ENCODE data around the gene SLC16A3.

Gene SLC16A3

DNA sequence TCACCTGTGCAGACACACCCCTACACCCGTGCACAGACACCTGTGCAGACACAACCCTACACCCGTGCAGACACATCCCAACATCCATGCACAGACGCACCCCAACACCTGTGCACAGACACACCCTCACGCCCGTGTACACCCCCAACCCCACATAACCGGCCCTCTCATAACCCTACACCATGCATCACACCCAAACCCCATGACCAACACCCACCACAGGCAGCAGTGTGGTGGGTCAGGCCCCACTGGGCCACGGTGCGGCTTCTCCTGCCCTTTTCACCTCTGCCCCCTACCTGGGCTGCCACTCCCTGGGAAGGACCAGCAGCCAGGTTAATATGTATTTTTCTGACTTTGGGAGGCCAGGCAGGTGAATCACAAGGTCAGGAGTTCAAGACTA lies 4.2 kb upstream of the SLC16A3 start:
- no peak for DNase-seq

DNA sequence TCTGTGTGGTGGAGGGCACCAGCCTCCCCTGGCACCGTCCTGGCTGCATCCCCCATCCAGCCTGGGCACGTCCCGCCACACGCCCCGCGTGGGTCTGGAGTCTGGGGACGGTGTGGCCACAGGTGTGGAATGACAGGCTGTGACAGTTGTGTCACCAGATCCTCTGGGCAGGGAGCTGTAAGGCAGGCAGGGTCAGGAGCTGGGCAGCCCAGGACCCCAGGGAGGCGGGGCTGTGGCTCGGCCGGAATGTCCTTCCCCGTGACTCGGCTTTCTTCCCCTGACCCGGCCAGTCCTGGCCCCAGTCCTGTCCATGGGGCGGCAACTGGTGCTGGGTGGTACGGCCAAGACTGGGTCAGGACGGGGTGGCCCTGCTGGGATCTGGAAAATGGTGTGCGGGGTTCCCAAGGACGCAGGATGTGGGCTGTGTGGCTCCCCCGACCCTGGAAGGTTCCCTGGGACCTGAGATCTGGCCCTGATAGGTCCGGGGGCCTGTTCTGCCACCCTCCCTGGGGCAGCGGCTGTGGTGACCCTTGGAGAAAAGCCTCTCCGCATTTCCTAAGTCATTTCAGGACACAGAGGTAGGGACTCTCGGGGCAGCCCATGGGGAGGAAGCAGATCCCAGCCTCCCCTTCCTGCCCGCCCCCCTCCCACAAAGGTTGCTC lies 3.3 kb upstream of the SLC16A3 start:
- no peak for DNase-seq

DNA sequence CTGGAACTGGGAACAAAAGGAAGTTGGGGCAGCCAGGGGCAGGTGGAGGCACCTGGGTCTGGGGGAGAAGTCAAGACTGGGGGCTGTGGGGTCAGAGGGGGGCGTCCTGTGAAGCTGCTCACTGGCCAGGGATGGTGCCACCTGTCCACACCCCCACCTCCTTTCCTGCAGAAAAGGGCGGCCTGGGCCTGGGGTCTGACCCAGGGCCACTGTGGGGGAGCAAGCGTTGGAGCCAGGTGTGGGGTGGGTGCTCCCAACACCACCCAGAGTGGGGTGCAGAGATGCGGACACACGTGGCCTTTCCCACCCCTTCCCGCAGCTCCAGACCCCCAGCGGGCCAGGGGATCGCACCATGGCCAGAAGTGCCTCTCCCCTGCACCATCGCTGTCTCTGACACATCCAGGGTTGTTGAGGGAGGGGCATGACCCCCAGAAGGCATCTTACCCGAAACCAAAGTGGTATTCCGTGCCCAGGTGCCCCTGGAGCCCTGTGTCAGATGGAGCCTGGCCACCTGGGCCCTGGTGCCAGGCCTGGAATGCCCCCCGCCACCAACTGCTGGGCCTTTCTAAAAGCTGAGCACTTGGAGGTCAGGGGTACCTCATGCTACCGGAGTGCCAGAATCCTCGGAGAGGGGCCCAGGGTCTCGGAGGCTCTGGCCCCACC lies 2.6 kb upstream of the SLC16A3 start:
- DNase-seq = no peak

GRCh38 chr17:82226809-82227628 lies 1.8 kb upstream of the SLC16A3 start:
- no peak for DNase-seq

DNA sequence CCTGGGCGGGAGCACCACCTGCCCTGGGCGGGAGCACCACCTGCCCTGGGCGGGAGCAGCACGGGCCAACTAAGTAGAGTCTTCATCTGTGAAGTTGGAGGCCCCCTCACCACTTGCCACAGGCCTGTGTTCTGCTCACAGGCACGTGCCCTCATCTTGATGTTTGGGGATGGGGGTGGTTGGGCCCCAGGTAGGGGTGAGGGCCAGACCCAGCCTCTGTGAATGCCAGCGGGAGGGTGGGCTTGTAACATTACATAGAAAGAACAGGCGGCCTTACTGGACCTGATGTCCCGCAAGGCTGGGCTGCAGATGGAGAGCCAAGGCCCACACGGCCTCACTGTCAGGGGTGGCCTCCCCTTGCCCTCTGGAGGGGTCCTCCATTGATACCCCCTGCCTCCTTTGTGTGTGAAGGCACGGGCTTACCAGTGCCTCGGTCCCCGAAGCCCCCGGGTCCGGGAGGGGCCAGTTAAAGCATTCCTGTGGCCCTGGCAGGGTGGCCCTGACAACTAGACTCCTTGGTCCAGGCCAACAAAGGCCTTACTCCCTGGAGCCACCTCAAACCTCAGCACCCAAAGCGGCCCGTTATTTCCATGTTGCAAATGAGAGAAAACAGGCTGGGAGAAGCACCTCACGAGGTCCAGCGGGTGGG lies 1.1 kb upstream of the SLC16A3 start:
- no peak for DNase-seq

- DNase-seq = peak; percentile 63
Observed at GRCh38 chr17:82228278-82228841, 482 bp upstream of the SLC16A3 start.

DNA sequence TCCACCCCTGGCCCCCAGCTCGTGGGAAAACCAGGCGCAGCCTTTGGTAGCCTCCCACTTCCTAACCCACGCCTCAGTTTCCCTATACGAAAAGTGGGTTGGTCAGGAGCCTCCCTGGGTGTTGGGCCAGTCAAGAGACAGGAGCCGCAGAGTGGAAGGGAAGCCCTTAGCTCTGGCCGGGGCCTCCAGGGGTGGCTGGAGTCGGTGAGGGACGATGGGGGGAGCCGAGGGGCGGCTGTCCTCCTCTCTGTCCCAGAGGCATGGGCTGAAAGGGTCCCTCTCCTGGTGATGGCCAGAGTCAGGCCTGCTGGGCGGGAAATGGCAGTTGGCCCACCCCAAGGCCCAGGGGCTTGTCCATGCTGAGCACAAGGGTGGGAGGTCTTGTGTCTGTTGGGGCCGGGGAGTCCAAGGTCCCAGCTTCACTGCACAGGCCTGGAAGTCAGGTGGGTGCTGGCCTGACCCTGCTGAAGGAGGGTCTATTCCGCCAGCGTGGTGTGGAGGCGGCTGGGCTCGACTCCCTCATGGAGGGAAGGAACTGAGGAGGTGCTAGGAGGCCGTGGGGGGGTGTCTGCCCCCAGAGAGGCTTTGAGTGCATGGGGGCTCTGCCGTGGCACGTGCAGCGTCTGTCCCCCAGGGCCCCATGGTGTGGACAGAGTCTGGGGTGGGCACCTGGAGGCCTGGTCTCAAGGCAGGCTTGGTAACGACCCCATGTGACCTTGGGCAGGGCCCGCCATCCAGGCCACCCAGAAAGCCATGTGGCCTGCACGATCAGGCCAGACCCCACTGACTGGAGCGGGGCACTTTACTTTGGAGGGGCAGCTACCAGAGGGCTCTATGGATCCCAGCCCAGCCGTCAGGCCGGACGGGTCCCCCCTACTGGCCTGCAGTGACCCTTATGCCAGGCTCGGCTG lies 1.1 kb downstream of the SLC16A3 start:
- no peak for DNase-seq

DNA sequence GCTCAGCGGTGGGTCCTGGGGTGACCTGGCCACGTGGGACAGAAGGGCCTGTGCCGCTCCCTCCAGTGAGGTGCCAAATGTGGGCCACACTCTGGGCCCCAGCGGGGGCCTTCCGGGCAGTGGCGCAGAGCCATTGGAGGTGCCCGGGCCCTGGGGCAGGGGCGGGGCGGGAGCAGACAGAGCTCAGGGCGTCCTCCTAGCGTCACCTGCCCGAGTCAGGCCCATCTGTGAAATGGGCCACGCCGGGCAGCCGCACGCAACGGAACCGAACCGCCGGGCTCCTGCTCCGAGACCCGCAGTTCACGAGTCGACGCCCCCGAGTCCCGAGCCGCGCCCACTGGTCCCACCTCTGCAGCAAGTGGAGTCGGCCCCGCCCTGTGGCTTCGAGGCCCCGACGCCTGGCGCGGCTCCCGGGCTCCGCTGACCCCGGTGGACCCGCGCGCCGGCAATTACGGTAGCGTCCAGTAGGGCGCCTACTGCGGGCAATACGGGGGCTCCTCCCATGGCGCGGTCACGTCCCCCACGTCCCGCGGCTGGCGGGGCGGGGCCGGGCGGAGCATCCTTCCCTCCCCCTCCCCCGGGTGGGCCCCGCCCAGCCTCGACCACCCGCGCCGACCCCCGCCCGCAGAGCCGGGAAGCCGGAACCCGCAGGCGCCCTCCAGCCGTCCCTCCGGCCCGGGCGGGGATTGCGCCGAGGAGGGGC lies 1.9 kb downstream of the SLC16A3 start:
- DNase-seq = peak; percentile 63

DNA sequence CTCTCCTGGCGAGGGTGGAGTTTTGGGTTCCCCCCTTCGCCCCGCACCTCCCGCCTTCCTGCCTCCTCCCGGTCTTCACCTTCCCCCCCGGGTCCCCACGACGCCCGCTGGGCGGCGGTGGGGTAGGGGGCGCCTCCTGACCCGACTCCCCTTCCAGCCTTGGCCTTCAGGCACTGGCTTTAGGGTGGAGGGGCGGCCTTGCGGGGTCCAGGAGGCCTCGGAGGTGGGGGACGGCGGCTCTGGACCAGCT lies 2.4 kb downstream of the SLC16A3 start:
- DNase-seq = no peak

DNA sequence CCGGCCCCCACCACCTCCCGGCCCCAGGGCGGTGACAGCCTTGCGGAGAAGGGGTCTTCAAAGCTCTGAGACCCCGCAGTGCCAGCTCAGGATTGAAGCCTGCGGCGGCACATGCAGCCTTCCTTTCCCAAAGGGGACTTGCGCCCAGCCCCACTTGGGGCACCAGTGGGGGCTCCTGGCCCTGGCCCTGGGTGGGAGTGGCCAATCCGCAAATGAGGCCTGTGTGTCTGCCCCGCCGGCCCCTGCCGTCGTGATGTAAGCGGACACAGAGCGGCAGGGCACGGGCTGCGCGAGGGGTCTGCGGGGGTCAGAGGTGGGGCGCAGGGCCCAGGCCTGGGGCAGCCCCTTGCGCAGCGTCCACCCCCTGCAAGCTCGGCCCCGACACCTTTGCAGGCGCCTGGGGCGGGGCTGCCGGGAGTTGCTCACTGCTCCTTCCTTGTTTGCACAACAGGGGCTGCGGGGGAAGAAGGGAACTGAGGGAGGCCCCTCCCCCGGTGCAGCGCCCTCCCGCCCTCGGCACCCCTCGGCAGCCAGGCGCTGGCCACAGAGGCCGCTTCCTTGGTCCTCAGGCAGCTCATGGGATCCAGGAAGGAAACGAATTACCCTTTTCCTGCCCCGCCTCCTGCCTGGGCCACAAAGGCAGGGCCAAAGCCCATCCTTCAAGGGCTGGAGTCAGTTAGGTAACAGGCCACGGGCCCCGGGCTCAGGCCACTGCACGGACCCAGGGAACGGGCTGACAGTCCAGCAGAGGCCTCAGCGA lies 2.9 kb downstream of the SLC16A3 start:
- DNase-seq = no peak

DNA sequence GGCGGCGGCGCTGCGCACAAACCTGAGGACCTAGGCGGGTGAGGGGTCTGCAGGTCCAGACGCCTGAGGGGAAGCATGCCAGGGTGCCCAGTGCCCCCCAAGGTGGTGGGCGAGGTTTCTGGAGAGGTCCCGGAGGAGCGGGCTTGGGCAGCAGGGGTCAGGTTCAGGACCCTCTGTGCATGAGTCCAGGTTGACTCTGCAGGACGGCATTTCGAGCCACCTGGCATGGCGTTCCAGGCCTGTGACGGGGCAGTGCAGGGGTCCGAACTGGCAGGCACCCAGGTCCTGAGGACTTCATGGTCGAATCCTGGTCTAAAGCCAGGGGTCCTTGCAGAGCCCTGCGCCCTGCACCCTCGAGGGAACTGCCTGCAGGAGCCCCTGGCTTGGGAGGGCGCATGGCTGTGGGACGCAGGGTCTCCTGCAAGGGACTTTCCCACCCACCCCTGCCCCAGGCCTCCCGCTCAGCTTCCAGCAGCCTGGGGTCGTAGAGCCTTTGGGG lies 3.5 kb downstream of the SLC16A3 start:
- no peak for DNase-seq

DNA sequence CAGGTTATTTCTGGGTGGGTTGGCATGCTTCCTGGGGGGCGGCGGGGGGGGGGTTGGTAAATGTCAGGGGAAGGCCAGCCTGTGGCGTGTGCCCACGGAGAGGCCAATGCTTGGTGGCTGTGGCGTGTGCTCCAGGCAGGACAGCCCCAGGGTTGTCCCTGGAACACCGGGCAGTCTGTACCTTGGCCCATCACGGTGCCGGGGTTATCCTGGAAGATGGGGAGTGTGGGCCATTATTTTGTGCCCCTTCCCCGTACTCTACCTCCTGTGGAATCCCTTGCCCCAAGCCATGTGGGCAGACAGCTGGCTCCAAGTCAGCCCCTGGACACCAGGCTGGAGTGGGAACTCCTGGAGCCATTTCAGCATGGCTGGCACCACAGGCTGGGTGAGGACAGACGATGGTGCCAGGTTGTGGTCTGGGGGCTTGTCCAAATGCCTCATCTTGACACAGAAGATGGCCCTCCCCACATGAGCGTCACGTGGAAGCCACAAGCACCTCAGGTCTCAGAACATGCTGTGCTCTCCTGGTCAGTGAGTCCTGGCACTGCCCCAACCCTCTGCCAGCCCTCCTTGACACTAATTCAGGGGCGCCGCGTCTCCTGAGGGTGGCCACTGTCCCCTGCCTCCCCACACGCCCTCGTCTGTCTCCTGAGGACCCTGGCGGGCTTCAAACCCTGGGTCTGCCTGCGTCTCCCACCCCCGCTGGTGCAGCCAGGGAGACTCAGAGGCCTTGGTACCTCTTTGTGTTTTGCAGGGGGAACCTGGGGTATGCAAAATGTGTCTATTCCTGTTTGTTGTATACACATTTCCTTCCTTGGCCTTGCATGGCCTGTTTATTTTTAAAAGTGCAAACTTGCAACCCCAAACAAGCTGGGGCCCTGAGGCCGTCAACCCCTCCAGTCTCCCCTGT lies 4.3 kb downstream of the SLC16A3 start:
- no peak for DNase-seq

GRCh38 chr17:82234211-82235055 lies 5.6 kb downstream of the SLC16A3 start:
- DNase-seq = no peak

- DNase-seq = no peak
Observed at GRCh38 chr17:82235056-82235774, 6.4 kb downstream of the SLC16A3 start.

GRCh38 chr17:82235775-82236141 lies 6.9 kb downstream of the SLC16A3 start:
- DNase-seq = no peak

- DNase-seq = peak; percentile 78
Observed at GRCh38 chr17:82236142-82236971, 7.5 kb downstream of the SLC16A3 start.
